GM12878 (cell line): ENCODE data around the gene HELZ. TPM values are rescaled to one million over a fixed set of nuclear protein-coding genes. Genes with fewer than 3 reads are reported as not detected.
A peak's percentile ranks its signal among the peaks of the same experiment; 100 is the strongest.

Experiments
- ATAC-seq: fragments of 200-7000 bp; cut with Tn5 transposase; 3 replicates; pipeline ENCODE4 v1.9.1; 2020; ENCODE audit warnings: mild to moderate bottlenecking, moderate library complexity
- BruUV-seq: library from RNA; stranded (reverse); fragments of 400-500 nt; replicated peaks from 2 replicates; lab custom pipeline; 2021; lab: Mats Ljungman, UMichigan
- CTCF ChIA-PET: fragments of 300-600 bp; sonication (Branson Sonifier 250); formaldehyde crosslinking; extraction: SDS; loops from one replicate; lab custom pipeline; 2021; ENCODE audit warnings: inconsistent platforms; lab: Yijun Ruan, JAX
- POLR2A ChIA-PET: fragments of 350-600 bp; formaldehyde crosslinking; extraction: SDS; loops from one replicate; lab custom pipeline; 2021; ENCODE audit warnings: inconsistent platforms; lab: Charles Lee
- RAD21 ChIA-PET: fragments of 300-600 bp; sonication (Branson Sonifier 250); formaldehyde crosslinking; loops from one replicate; lab custom pipeline; 2023; ENCODE audit warnings: antibody characterized with exemption; ENCODE audit not compliant: unreplicated experiment; lab: Charles Lee
- SMC1A ChIA-PET: fragments of 300-600 bp; sonication (Branson Sonifier 250); formaldehyde crosslinking; loops from one replicate; lab custom pipeline; 2023; ENCODE audit not compliant: unreplicated experiment, uncharacterized antibody; lab: Charles Lee
- DNase-seq: peaks from one replicate; pipeline ENCODE4 v3.0.0-alpha.2; 2011; ENCODE audit warnings: low read depth, low spot score
- FAIRE-seq: peaks from 3 replicates; lab custom pipeline; 2011; peaks lifted over from hg19 to GRCh38; lab: Jason Lieb, UNC
- H2AFZ ChIP-seq: 2 replicates; pipeline ENCODE4 v1.6.0; 2011; ENCODE audit warnings: low read depth, low read length, control low read depth; ENCODE audit not compliant: control insufficient read depth
- H3K27ac ChIP-seq: 2 replicates; pipeline ENCODE4 v1.5.1; 2011; ENCODE audit warnings: control low read depth; ENCODE audit not compliant: control insufficient read depth, insufficient read depth
- H3K27me3 ChIP-seq, 2 experiments: replicated peaks in 1 of 2; 2 replicates each; pipeline versions ENCODE4 v1.6.0 to v1.6.1; 2011; ENCODE audit warnings: low read length in 1 of 2; ENCODE audit not compliant: control insufficient read depth in 2 of 2, insufficient read depth in 2 of 2
- H3K36me3 ChIP-seq, 2 experiments: 2 replicates each; pipeline ENCODE4 v1.5.1; 2011; ENCODE audit warnings: low read length in 1 of 2; ENCODE audit not compliant: control insufficient read depth in 2 of 2, insufficient read depth in 2 of 2
- H3K4me1 ChIP-seq: 2 replicates; pipeline ENCODE4 v1.6.1; 2011; ENCODE audit warnings: mild to moderate bottlenecking, low read length, moderate library complexity, mixed read lengths; ENCODE audit not compliant: control insufficient read depth, insufficient read depth
- H3K4me2 ChIP-seq: 2 replicates; pipeline ENCODE4 v1.6.0; 2011; ENCODE audit warnings: control low read depth; ENCODE audit not compliant: control insufficient read depth, insufficient read depth
- H3K4me3 ChIP-seq: fragments of 200-600 bp; sonication (generic); 2 replicates; pipeline ENCODE4 v1.5.1; 2016
- H3K79me2 ChIP-seq: 2 replicates; pipeline ENCODE4 v1.6.0; 2011; ENCODE audit warnings: low read length; ENCODE audit not compliant: control insufficient read depth, insufficient read depth
- H3K9ac ChIP-seq: 2 replicates; pipeline ENCODE4 v1.8.0; 2011; ENCODE audit warnings: low read length, control low read depth, mixed read lengths; ENCODE audit not compliant: control insufficient read depth, insufficient read depth
- H3K9me3 ChIP-seq: replicated peaks from 3 replicates; pipeline ENCODE4 v1.5.1; 2011; ENCODE audit warnings: mild to moderate bottlenecking, low read length; ENCODE audit not compliant: control insufficient read depth, insufficient read depth
- H4K20me1 ChIP-seq: 2 replicates; pipeline ENCODE4 v1.6.0; 2011; ENCODE audit not compliant: control insufficient read depth, insufficient read depth
- DPF2 ChIP-seq: fragments of 450-650 bp; IDR thresholded peaks from 2 replicates; pipeline ENCODE4 v1.6.1; 2017; ENCODE audit warnings: mild to moderate bottlenecking
- ELK1 ChIP-seq: IDR thresholded peaks from 2 replicates; pipeline ENCODE4 v1.6.1; 2012; ENCODE audit warnings: low read depth, low read length, improper control_type of control experiment
- EP300 ChIP-seq, 2 experiments: fragments of 150-350 bp in 1 of 2; IDR thresholded peaks; 2 replicates each; pipeline ENCODE4 v1.6.1; 2011 to 2012; ENCODE audit warnings: low read depth in 2 of 2, low read length in 2 of 2, borderline replicate concordance in 1 of 2, improper control_type of control experiment in 1 of 2, inconsistent platforms in 1 of 2; ENCODE audit not compliant: control insufficient read depth in 1 of 2
- EZH2 ChIP-seq: IDR thresholded peaks from 2 replicates; pipeline ENCODE4 v1.6.1; 2012; ENCODE audit warnings: low read depth, mild to moderate bottlenecking, control low read depth, inconsistent platforms, low read length, borderline replicate concordance; ENCODE audit not compliant: control insufficient read depth
- FOXM1 ChIP-seq: IDR thresholded peaks from 2 replicates; pipeline ENCODE4 v1.6.1; 2012; ENCODE audit warnings: low read depth, mild to moderate bottlenecking, inconsistent platforms, low read length, moderate library complexity
- SREBF2 ChIP-seq: IDR thresholded peaks from 2 replicates; pipeline ENCODE4 v1.6.1; 2012; ENCODE audit warnings: mild to moderate bottlenecking, low read length
- ZBTB40 ChIP-seq: fragments of 450-650 bp; IDR thresholded peaks from 2 replicates; pipeline ENCODE4 v1.6.1; 2016; ENCODE audit warnings: mild to moderate bottlenecking, moderate library complexity, borderline replicate concordance
- ZSCAN29 ChIP-seq: fragments of 450-650 bp; IDR thresholded peaks from 2 replicates; pipeline ENCODE4 v1.6.1; 2017; ENCODE audit warnings: mild to moderate bottlenecking, moderate library complexity
- WGBS: methylation state at CpG from one replicate; pipeline ENCODE4 v1.1.6; 2016; ENCODE audit warnings: low lambda C conversion rate; ENCODE audit not compliant: insufficient replicate concordance, insufficient coverage; ENCODE audit errors: missing lambda C conversion rate; 5-methylcytosine and 5-hydroxymethylcytosine counted together
- in situ Hi-C: fragments of 300-500 bp; cut with MboI; formaldehyde crosslinking; loops from 9 replicates; pipeline ENCODE4 v1.14.3; 2018; ENCODE audit warnings: mixed read lengths
- intact Hi-C: fragments of 100-400 bp; cut with micrococcal nuclease; formaldehyde crosslinking; loops from one replicate; pipeline ENCODE4 v1.14.2; 2022; ENCODE audit not compliant: unreplicated experiment
- polyA plus RNA-seq, 11 experiments: library from polyadenylated mRNA; depleted of rRNA in 4 of 11; unstranded in 6 of 11; stranded (reverse) in 5 of 11; fragments of >200 nt; fragmentation: Nextera tagmentation in 4 of 11; fragmentation: Illumina TruSeq in 1 of 11; extraction: Ambion mirVana in 4 of 11; extraction: Trizol in 1 of 11; gene quantifications; 1 replicate in 1 of 11; 2 replicates in 10 of 11; pipeline versions ENCODE4 v1.2.1 to v1.2.3, GENCODE V29; 2011 to 2016; ENCODE audit warnings: inconsistent platforms in 2 of 11, missing spikeins in 2 of 11, low read depth in 1 of 11
- total RNA-seq, 4 experiments: library from RNA; depleted of rRNA in 3 of 4; stranded (reverse); fragments of >200 nt in 3 of 4; fragmentation: Illumina TruSeq in 1 of 4; extraction: Trizol in 1 of 4; gene quantifications; 2 replicates each; pipeline versions ENCODE4 v1.2.1 to v1.2.3, GENCODE V29; 2013 to 2021

The HELZ gene
- total and polyA plus RNA-seq, 10 of the 15 experiments (the other 5 are each of a cell fraction or from before 2014, with no cell fraction given): 1.5 to 36.8 (median 19.1) TPM

GRCh38 chr17:67187927-67188326 lies 57.1 kb downstream of the HELZ start (continued):
- no peak for TF ChIP-seq EP300 (IDR thresholded peaks at IDR 0.05; ENCODE audit: borderline replicate concordance in 1 of 2, control insufficient read depth in 1 of 2, low read depth in 2 of 2, low read length in 2 of 2)
- TF ChIP-seq SREBF2: no peak
- TF ChIP-seq ZSCAN29: no peak
- TF ChIP-seq DPF2: no peak
- no peak for TF ChIP-seq FOXM1
- TF ChIP-seq ELK1: no peak
- TF ChIP-seq, all 136 proteins: peak for 0

GRCh38 chr17:67186782-67187181 lies 58.2 kb downstream of the HELZ start:
- intact Hi-C loops (no loop called here), in situ Hi-C loops (no loop called here)
- ATAC-seq (no peak), FAIRE-seq (no peak), DNase-seq (no peak)
- H3K9me3 ChIP-seq: no peaks in the 10 kb centered on the region
- POLR2A ChIA-PET: no interaction called here
- H3K9ac ChIP-seq: no peak overlapping the region
- WGBS: over 99% methylated on average over 4 of the region's 4 CpGs
- BruUV-seq: no TSS peak
- peaks cover 0 to 6% of the 10 kb centered on the region in 2 experiments; a peak in 1 of 4 replicates for H3K36me3 ChIP-seq
- no peak overlapping the region for H3K4me2 ChIP-seq
- TF ChIP-seq EZH2: no peak
- TF ChIP-seq ZBTB40: peak; percentile 72
- SMC1A ChIA-PET: interaction anchor here (1.0 kb wide), 1 partner anchor 13 kb away, joined by 3 read pairs; no protein-coding TSS in a partner anchor
- no peaks in the 10 kb centered on the region for H3K4me1 ChIP-seq
- CTCF ChIA-PET: no interaction called here
- no peak overlapping the region for H2AFZ ChIP-seq
- no peaks in the 10 kb centered on the region for H3K27me3 ChIP-seq
- H3K27ac ChIP-seq: no peak overlapping the region
- H3K79me2 ChIP-seq: no peaks in the 10 kb centered on the region
- RAD21 ChIA-PET: no interaction called here
- no peaks in the 10 kb centered on the region for H4K20me1 ChIP-seq
- H3K4me3 ChIP-seq: no peak overlapping the region
